ENCODE results near the gene TRAPPC2L. TPM values are rescaled to one million over a fixed set of nuclear protein-coding genes. Genes with fewer than 3 reads are reported as not detected.

TRAPPC2L gene
- total RNA-seq, 1 experiment from 2014 or later, result 79.1 TPM

DNA sequence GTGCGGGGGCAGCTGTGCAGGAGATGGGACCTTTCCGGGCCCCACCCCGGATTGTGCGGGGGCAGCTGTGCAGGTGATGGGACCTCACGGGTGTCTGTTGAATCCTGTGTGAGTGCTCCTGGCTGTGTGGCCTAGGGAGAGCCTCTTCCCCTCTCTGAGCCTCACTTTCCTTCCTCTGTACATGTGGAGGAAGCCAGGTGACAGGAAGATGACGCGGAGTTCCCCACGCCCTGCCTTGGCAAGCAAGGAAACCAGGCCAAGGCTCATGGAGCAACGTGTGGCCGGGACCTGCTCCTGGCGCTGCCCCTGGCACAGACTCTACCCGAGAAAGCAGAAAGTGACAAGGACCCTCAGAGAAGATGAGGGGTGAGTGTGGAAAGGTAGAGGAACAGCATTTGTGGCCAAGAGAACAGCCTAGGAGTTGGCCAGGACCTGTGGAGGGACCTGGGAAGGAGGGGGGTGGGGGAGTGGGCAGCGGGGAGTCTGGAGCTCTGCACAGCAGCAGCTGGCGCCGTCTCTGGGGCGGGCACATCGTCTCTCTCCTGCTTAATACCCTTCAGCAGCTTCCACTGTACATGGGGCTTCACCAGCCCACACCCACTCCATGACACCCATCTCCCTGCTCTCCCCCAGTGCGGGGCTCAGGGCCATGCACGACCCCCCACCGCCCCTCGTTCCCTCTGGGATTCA, 47.9 kb downstream of the TRAPPC2L start:
- CTCF ChIA-PET, result interaction anchor here (0.6 kb wide), 2 partner anchors 185 to 441 kb away, joined by 5 read pairs; no protein-coding TSS in a partner anchor
- no TSS peak for BruUV-seq (replicated peaks)
- TF ChIP-seq, protein P1, sequence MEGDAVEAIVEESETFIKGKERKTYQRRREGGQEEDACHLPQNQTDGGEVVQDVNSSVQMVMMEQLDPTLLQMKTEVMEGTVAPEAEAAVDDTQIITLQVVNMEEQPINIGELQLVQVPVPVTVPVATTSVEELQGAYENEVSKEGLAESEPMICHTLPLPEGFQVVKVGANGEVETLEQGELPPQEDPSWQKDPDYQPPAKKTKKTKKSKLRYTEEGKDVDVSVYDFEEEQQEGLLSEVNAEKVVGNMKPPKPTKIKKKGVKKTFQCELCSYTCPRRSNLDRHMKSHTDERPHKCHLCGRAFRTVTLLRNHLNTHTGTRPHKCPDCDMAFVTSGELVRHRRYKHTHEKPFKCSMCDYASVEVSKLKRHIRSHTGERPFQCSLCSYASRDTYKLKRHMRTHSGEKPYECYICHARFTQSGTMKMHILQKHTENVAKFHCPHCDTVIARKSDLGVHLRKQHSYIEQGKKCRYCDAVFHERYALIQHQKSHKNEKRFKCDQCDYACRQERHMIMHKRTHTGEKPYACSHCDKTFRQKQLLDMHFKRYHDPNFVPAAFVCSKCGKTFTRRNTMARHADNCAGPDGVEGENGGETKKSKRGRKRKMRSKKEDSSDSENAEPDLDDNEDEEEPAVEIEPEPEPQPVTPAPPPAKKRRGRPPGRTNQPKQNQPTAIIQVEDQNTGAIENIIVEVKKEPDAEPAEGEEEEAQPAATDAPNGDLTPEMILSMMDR (IDR thresholded peaks at IDR 0.05; ENCODE audit: unreplicated experiment), result no peak
- Mint-ChIP-seq H3K36me3 (ENCODE audit: insufficient read depth, unreplicated experiment) (peaks cover 4% of the 10 kb centered on the region), H3K4me3 (ENCODE audit: low read depth, unreplicated experiment) (no peak overlapping the region), H3K27me3 (ENCODE audit: unreplicated experiment) (peaks cover 65% of the 10 kb centered on the region), H3K27ac (ENCODE audit: unreplicated experiment) (no peak overlapping the region), H3K4me1 (ENCODE audit: low read depth, unreplicated experiment) (no peaks in the 10 kb centered on the region), H3K9me3 (ENCODE audit: low read depth, unreplicated experiment) (no peaks in the 10 kb centered on the region)
- intact Hi-C loops (cut with micrococcal nuclease; ENCODE audit: unreplicated experiment), result no loop called here
- DNase-seq, result no peak

DNA sequence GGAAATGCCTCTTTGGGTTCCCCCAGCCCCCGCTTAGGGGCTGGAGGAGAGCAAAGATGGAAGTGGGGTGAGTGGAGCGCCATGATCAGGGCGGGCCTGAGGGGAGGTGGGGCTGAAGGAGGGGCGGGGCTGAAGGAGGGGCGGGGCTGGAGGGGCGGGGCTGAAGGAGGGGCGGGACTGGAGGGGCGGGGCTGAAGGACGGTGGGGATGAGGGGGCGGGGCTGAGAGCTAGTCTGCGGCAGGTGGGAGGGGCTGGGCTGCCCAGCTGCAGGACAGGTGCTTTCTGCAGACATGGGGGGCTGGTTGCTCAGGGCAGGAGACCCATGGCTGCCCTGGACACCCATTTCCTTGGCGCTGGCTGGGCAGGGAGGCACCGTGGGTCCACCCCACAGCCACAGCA, 48.6 kb downstream of the TRAPPC2L start:
- Mint-ChIP-seq H3K4me1 (ENCODE audit: low read depth, unreplicated experiment) (peaks cover 7% of the 10 kb centered on the region), H3K27me3 (ENCODE audit: unreplicated experiment) (peaks cover 69% of the 10 kb centered on the region), H3K4me3 (ENCODE audit: low read depth, unreplicated experiment) (no peak overlapping the region), H3K36me3 (ENCODE audit: insufficient read depth, unreplicated experiment) (peaks cover 4% of the 10 kb centered on the region), H3K27ac (ENCODE audit: unreplicated experiment) (no peak overlapping the region), H3K9me3 (ENCODE audit: low read depth, unreplicated experiment) (no peaks in the 10 kb centered on the region)
- no TSS peak for BruUV-seq (replicated peaks)
- CTCF ChIA-PET, result interaction anchor here (0.6 to 0.7 kb wide), 3 partner anchors 32 to 440 kb away, joined by 5 to 6 read pairs (median 5); no protein-coding TSS in a partner anchor
- no peak for DNase-seq
- TF ChIP-seq, protein P1 (IDR thresholded peaks at IDR 0.05; ENCODE audit: unreplicated experiment), result no peak
- intact Hi-C loops (cut with micrococcal nuclease; ENCODE audit: unreplicated experiment), result no loop called here

DNA sequence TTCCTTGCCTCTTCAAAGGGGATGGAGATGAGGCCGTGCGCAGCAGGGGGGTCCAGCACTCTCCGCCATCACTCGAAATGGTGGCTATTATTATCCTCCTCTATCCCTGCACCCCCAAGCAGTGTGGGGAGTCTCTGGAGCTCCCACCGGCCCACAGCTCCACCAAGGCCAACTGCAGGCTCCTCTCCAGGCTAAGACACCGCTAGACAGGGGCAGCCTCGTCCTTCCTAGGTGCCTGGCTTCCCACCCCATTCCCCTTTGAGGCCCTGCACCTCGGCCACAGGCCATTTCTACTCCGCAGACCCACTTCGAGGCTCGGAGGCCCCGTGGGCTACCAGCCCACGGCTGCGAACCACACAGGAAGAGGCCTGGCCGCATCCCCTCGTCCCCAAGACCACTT, 49.1 kb downstream of the TRAPPC2L start:
- TF ChIP-seq, protein P1 (IDR thresholded peaks at IDR 0.05; ENCODE audit: unreplicated experiment), result no peak
- Mint-ChIP-seq H3K27me3 (ENCODE audit: unreplicated experiment) (peaks cover 69% of the 10 kb centered on the region), H3K9me3 (ENCODE audit: low read depth, unreplicated experiment) (no peaks in the 10 kb centered on the region), H3K27ac (ENCODE audit: unreplicated experiment) (no peak overlapping the region), H3K4me3 (ENCODE audit: low read depth, unreplicated experiment) (no peak overlapping the region), H3K36me3 (ENCODE audit: insufficient read depth, unreplicated experiment) (peaks cover 4% of the 10 kb centered on the region), H3K4me1 (ENCODE audit: low read depth, unreplicated experiment) (peaks cover 8% of the 10 kb centered on the region)
- BruUV-seq (replicated peaks), result no TSS peak
- CTCF ChIA-PET, result interaction anchor here (0.7 kb wide), 1 partner anchor 32 kb away, joined by 6 read pairs; no protein-coding TSS in a partner anchor
- no peak for DNase-seq
- intact Hi-C loops (cut with micrococcal nuclease; ENCODE audit: unreplicated experiment), result no loop called here

DNA sequence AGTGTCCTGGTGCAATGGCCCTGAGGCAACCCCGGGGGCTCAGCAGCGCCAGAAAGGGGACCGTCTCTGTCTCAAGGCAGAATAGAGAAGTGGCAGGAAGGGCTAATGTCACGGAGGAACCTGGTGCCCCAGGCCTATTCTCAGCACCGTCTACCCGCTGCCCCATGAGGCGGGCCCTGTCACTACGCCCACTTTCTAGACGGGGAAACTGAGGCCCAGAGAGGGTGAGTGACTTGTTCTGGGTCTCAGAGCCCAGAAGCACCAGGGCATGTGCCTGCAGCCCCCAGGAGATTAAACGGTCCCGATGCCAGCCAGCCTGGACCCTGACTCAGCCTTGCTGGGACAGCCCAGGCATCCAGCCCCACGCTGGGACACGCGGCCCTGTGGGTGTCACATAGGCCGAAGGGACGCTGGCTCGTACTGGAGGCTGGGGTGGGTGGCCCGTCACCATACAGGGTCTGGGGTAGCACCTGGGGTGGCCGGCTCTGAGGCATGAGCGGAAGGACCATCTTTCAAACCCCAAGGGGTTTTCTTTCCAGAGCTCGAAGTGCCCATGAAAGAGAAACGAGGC, 49.7 kb downstream of the TRAPPC2L start:
- no peak overlapping the region for H3K4me3 Mint-ChIP-seq (ENCODE audit: low read depth, unreplicated experiment)
- no peak for DNase-seq
- TF ChIP-seq, protein P1 (IDR thresholded peaks at IDR 0.05; ENCODE audit: unreplicated experiment), result no peak
- H3K4me1 Mint-ChIP-seq (ENCODE audit: low read depth, unreplicated experiment), result peaks cover 8% of the 10 kb centered on the region
- CTCF ChIA-PET, result no interaction called here
- no TSS peak for BruUV-seq (replicated peaks)
- H3K36me3 Mint-ChIP-seq (ENCODE audit: insufficient read depth, unreplicated experiment), result peaks cover 4% of the 10 kb centered on the region
- H3K9me3 Mint-ChIP-seq (ENCODE audit: low read depth, unreplicated experiment), result no peaks in the 10 kb centered on the region
- intact Hi-C loops (cut with micrococcal nuclease; ENCODE audit: unreplicated experiment), result no loop called here
- H3K27me3 Mint-ChIP-seq (ENCODE audit: unreplicated experiment), result peaks cover 69% of the 10 kb centered on the region
- H3K27ac Mint-ChIP-seq (ENCODE audit: unreplicated experiment), result no peak overlapping the region
